HG02588 (cell line): Measurements from ENCODE around the gene MSMO1.

Source experiments
- ATAC-seq: cut with Tn5 transposase; IDR thresholded peaks from one replicate; pipeline ENCODE4 v1.9.1; 2021; ENCODE audit warnings: mild to moderate bottlenecking, moderate library complexity; ENCODE audit not compliant: unreplicated experiment

MSMO1 gene

GRCh38 chr4:165359506-165359905, 32.0 kb downstream of the MSMO1 start:
- no peak for ATAC-seq

GRCh38 chr4:165360041-165360695, 32.7 kb downstream of the MSMO1 start:
- ATAC-seq = no peak

GRCh38 chr4:165360985-165361670, 33.7 kb downstream of the MSMO1 start:
- ATAC-seq = no peak

GRCh38 chr4:165361810-165362209, 34.3 kb downstream of the MSMO1 start:
- no peak for ATAC-seq

GRCh38 chr4:165364452-165365080, 37.1 kb downstream of the MSMO1 start:
- ATAC-seq = no peak

GRCh38 chr4:165367040-165367439, 39.6 kb downstream of the MSMO1 start:
- no peak for ATAC-seq

GRCh38 chr4:165368114-165368513, 40.6 kb downstream of the MSMO1 start:
- ATAC-seq = no peak

GRCh38 chr4:165368567-165368966, 41.1 kb downstream of the MSMO1 start:
- no peak for ATAC-seq

- ATAC-seq = no peak
These were observed 42.1 kb downstream of the MSMO1 start for GRCh38 chr4:165369522-165369921.

- no peak for ATAC-seq
These were observed 43.1 kb downstream of the MSMO1 start for GRCh38 chr4:165370530-165370929.

GRCh38 chr4:165375465-165375864, 48.0 kb downstream of the MSMO1 start:
- ATAC-seq = no peak

GRCh38 chr4:165378398-165378744, 50.9 kb downstream of the MSMO1 start:
- no peak for ATAC-seq

GRCh38 chr4:165378745-165379677, 51.5 kb downstream of the MSMO1 start, which contains the start of gene CPE:
Gene CPE (plus strand): TSS chr4:165379008. CDS start chr4:165379222, 214 bp downstream.
- peak; percentile 88 for ATAC-seq

- ATAC-seq = no peak
These were observed 52.2 kb downstream of the MSMO1 start for GRCh38 chr4:165379678-165380064.

GRCh38 chr4:165380805-165381204, 53.3 kb downstream of the MSMO1 start:
- ATAC-seq = no peak

GRCh38 chr4:165381821-165382373, 54.4 kb downstream of the MSMO1 start:
- no peak for ATAC-seq

GRCh38 chr4:165382640-165383039, 55.2 kb downstream of the MSMO1 start:
- no peak for ATAC-seq

- no peak for ATAC-seq
These were observed 56.2 kb downstream of the MSMO1 start for GRCh38 chr4:165383591-165384073.

GRCh38 chr4:165384186-165384585, 56.7 kb downstream of the MSMO1 start:
- no peak for ATAC-seq

GRCh38 chr4:165384598-165384997, 57.1 kb downstream of the MSMO1 start:
- no peak for ATAC-seq

GRCh38 chr4:165385126-165385525, 57.7 kb downstream of the MSMO1 start:
- no peak for ATAC-seq
